WERI-Rb-1 (cell line): Measurements from ENCODE around the gene GATA6.
"Not testable (repeated sequence)": the region's sequence is repeated elsewhere in the genome, so short reads cannot be mapped to it uniquely, and the experiment has no call there.

Experiments
- DNase-seq: peaks from one replicate; pipeline ENCODE4 v3.0.0-alpha.2; 2020
- H3K27ac ChIP-seq: fragments of 250-450 bp; sonication (Bioruptor Pico); 2 replicates; pipeline ENCODE4 v1.5.1; 2020; ENCODE audit warnings: mild to moderate bottlenecking, moderate library complexity
- H3K27me3 ChIP-seq: fragments of 250-450 bp; sonication (Bioruptor Pico); 2 replicates; pipeline ENCODE4 v1.5.1; 2021; ENCODE audit warnings: mild to moderate bottlenecking, low read depth, moderate library complexity; ENCODE audit not compliant: insufficient read depth, severe bottlenecking
- H3K36me3 ChIP-seq: fragments of 250-450 bp; sonication (Bioruptor Pico); 2 replicates; pipeline ENCODE4 v1.5.1; 2020; ENCODE audit warnings: mild to moderate bottlenecking, moderate library complexity
- H3K4me3 ChIP-seq: 2 replicates; pipeline ENCODE4 v1.5.1; 2011; ENCODE audit warnings: low read depth, mild to moderate bottlenecking, control low read depth, low read length
- H3K9me3 ChIP-seq: fragments of 250-450 bp; sonication (Bioruptor Pico); 2 replicates; pipeline ENCODE4 v1.5.1; 2021; ENCODE audit warnings: mild to moderate bottlenecking, moderate library complexity; ENCODE audit not compliant: severe bottlenecking
- TF ChIP-seq, protein P1 (sequence below): IDR thresholded peaks from 2 replicates; pipeline ENCODE4 v1.5.1; 2011; ENCODE audit warnings: low read depth, mild to moderate bottlenecking, control low read depth, inconsistent platforms, low read length

Gene GATA6

DNA sequence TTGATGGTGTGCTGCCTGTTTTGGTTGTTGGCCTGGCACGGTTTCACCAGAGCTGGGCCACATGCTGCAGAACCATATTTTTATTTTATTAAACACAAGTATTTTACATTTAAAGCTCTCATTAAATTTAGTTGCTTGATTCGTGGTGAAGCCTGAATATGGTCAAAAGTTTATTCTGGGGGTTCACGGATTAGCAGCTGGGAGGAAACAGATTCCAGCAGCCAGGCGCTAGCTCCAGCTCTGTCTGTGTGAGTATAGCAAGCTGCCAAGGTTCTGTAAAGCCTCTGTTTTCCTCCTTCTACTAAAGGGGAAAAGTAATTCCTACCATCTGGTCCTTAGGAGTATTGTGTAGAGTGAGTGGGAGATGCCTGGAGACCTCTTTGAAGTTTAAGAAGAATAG, 22.5 kb downstream of the GATA6 start:
- TF ChIP-seq, protein P1, sequence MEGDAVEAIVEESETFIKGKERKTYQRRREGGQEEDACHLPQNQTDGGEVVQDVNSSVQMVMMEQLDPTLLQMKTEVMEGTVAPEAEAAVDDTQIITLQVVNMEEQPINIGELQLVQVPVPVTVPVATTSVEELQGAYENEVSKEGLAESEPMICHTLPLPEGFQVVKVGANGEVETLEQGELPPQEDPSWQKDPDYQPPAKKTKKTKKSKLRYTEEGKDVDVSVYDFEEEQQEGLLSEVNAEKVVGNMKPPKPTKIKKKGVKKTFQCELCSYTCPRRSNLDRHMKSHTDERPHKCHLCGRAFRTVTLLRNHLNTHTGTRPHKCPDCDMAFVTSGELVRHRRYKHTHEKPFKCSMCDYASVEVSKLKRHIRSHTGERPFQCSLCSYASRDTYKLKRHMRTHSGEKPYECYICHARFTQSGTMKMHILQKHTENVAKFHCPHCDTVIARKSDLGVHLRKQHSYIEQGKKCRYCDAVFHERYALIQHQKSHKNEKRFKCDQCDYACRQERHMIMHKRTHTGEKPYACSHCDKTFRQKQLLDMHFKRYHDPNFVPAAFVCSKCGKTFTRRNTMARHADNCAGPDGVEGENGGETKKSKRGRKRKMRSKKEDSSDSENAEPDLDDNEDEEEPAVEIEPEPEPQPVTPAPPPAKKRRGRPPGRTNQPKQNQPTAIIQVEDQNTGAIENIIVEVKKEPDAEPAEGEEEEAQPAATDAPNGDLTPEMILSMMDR, result no peak
- H3K27me3 ChIP-seq, result peaks cover 95% of the 10 kb centered on the region
- no peak overlapping the region for H3K4me3 ChIP-seq
- H3K9me3 ChIP-seq, result no peaks in the 10 kb centered on the region
- no peak overlapping the region for H3K27ac ChIP-seq
- DNase-seq, result no peak
- H3K36me3 ChIP-seq, result no peaks in the 10 kb centered on the region

DNA sequence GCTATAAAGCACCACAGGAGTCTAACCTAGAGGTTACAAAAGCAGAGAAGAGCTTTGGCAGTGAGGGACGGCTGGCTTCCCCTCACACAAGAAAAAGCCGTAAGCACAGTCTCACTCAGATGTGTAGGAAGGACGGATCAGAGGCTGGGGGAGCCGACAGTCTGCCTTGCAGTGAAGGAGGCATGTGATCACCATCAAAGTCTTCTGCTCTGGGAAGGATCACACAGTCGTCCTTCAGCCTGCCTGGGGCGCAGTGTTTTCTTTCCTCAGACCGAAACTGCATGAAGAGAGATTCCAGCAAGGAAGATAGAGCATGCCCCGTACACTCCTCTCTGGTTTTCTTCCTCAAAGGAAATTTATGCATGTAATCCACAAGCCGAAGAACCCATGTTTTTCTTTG, 24.1 kb downstream of the GATA6 start:
- Histone ChIP-seq H3K36me3 (no peaks in the 10 kb centered on the region), H3K4me3 (no peak overlapping the region), H3K9me3 (no peaks in the 10 kb centered on the region), H3K27ac (no peak overlapping the region), H3K27me3 (peaks cover 95% of the 10 kb centered on the region)
- TF ChIP-seq, protein P1, result no peak
- no peak for DNase-seq

DNA sequence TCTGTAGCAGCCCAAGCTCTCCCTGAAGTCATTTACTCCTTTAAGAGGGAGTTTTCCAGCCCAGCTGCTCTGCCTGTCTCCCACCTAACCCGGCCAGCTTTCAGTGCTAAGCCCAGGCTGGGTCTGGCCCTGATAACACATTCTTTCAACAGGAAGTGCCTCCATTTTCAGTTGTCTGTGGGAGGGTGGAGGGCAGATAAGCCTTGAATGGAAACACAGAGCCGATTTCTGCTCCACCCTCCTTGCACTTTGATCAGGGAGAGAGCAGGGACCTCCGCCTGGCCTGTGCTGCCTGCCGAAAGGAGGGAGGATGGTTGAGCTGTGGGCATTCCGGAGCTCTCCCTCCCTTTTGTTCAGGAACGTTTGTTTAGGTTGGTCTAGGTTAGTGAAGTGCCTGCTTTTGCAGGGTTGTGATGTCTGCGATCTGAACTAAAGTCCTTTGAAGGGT, 24.8 kb downstream of the GATA6 start:
- TF ChIP-seq, protein P1, result no peak
- no peaks in the 10 kb centered on the region for H3K36me3 ChIP-seq
- H3K27me3 ChIP-seq, result peaks cover 95% of the 10 kb centered on the region
- H3K27ac ChIP-seq, result no peak overlapping the region
- no peak for DNase-seq
- H3K9me3 ChIP-seq, result no peaks in the 10 kb centered on the region
- no peak overlapping the region for H3K4me3 ChIP-seq

DNA sequence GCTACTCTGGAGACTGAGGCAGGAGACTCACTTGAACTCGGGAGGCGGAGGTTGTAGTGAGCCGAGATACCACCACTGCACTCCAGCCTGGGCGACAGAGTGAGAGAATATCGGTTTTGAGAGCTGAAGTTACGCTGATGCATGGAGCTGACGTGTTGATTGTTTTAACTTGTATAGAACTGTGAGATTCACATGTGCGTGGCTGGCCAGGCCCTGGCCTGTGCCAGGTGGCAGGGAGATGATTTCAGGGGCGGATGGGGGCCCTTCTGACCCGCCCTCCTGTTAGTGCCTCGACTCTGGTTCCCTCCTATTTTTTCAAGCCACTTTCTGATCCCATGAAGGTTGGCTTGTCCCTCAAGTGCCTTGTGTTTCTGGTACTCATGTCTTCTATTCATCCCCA, 25.7 kb downstream of the GATA6 start:
- no peaks in the 10 kb centered on the region for H3K36me3 ChIP-seq
- DNase-seq, result no peak
- H3K4me3 ChIP-seq, result no peak overlapping the region
- no peaks in the 10 kb centered on the region for H3K9me3 ChIP-seq
- H3K27me3 ChIP-seq, result peaks cover 92% of the 10 kb centered on the region
- TF ChIP-seq, protein P1, result no peak
- H3K27ac ChIP-seq, result no peak overlapping the region

DNA sequence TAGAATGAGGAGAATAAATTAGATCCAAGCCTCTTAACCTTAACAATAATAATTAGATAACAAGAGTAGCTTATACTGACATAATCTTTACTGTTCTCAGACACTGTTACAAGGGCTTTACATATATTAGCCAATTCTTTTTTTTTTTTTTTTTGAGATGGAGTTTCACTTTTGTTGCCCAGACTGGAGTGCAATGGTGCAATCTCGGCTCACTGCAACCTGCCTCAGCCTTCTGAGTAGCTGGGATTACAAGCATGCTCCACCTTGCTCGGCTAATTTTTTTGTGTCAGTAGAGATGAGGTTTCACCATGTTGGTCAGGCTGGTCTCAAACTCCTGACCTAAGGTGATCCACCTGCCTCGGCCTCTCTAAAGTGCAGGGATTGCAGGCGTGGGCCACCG, 27.6 kb downstream of the GATA6 start:
- not testable (repeated sequence) for H3K9me3 ChIP-seq, H3K36me3 ChIP-seq, H3K27ac ChIP-seq, DNase-seq, H3K4me3 ChIP-seq
- H3K27me3 ChIP-seq, result peaks cover 94% of the 10 kb centered on the region

DNA sequence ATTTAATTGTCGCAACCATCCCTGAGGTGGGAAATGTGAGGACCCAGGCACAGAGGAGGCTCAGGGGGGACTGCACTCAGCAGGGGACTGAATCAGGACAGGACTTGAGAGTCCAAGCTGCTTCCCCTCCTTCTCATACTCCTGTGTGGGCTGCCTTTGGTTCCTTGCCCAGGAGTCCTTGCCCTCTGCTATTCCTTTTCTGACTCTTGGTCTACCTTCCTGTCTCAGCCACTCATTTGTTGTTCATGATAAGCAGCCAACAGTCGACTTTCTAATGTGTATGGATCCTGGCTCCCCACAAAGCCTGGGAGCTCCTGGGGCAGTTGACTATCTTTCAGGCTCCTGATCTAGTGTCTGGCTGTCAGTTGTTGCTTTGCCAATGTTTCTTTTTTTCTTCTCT, 28.3 kb downstream of the GATA6 start:
- TF ChIP-seq, protein P1, result no peak
- no peaks in the 10 kb centered on the region for H3K36me3 ChIP-seq
- no peak for DNase-seq

More for the DNA sequence above, 28.3 kb downstream of the GATA6 start:
- H3K9me3 ChIP-seq, result no peaks in the 10 kb centered on the region
- H3K27me3 ChIP-seq, result peaks cover 94% of the 10 kb centered on the region
- H3K27ac ChIP-seq, result no peak overlapping the region
- H3K4me3 ChIP-seq, result no peak overlapping the region
